Adrenal gland (tissue), 12 donors: ENCODE measurements around the gene DOCK1. TPM values are rescaled to one million over a fixed set of nuclear protein-coding genes. Genes with fewer than 3 reads are reported as not detected.

Source experiments
- DNase-seq, 7 donors: peaks; one replicate each; pipeline ENCODE4 v3.0.0-alpha.2; 2019 to 2020
- H3K27ac ChIP-seq, 5 donors: fragments of 200-600 bp; sonication (generic) in 4 of 5; 1 replicate in 3 of 5; 2 replicates in 2 of 5; pipeline versions ENCODE4 v1.5.1 to v1.8.0; 2016 to 2020; ENCODE audit warnings: mild to moderate bottlenecking in 1 of 5
- H3K27me3 ChIP-seq: fragments of 200-600 bp; 2 replicates; pipeline ENCODE4 v1.8.0; 2021
- H3K36me3 ChIP-seq, 2 donors: fragments of 200-600 bp; replicated peaks in 1 of 2; 1 replicate in 1 of 2; 2 replicates in 1 of 2; pipeline versions ENCODE4 v1.5.1 to v1.8.0; 2018 to 2022
- H3K4me1 ChIP-seq, 2 donors: fragments of 200-600 bp; replicated peaks in 1 of 2; 1 replicate in 1 of 2; 2 replicates in 1 of 2; pipeline versions ENCODE4 v1.5.1 to v1.8.0; 2018 to 2021
- H3K4me3 ChIP-seq, 4 donors: fragments of 200-600 bp; sonication (generic) in 3 of 4; one replicate each; pipeline ENCODE4 v1.5.1; 2016 to 2018
- H3K9me3 ChIP-seq, 3 donors: fragments of 200-600 bp; sonication (generic) in 1 of 3; replicated peaks in 1 of 3; 1 replicate in 2 of 3; 2 replicates in 1 of 3; pipeline versions ENCODE4 v1.5.1 to v1.8.0; 2016 to 2021
- POLR2A ChIP-seq, 2 donors: fragments of 450-650 bp; IDR thresholded peaks; one replicate each; pipeline ENCODE4 v1.6.1; 2017; ENCODE audit warnings: antibody characterized with exemption in 2 of 2, mild to moderate bottlenecking in 2 of 2, moderate library complexity in 1 of 2
- WGBS, 4 donors: extraction: QIAGEN DNeasy Blood & Tissue Kit in 2 of 4; methylation state at CpG; one replicate each; pipeline versions ENCODE4 v1.1.5 to v1.1.7; 2013 to 2017; 5-methylcytosine and 5-hydroxymethylcytosine counted together
- intact Hi-C, 2 donors: fragments of 100-400 bp; cut with DNase I; formaldehyde crosslinking; loops; one replicate each; pipeline versions ENCODE4 v1.14.1 to v1.15.0; 2022 to 2023
- polyA plus RNA-seq, 3 donors: library from polyadenylated mRNA; stranded (reverse); fragments of 200-250 nt in 2 of 3; fragments of 350-450 nt in 1 of 3; fragmentation: Illumina TruSeq in 1 of 3; extraction: RNeasy Lipid Tissue Mini Kit (QIAGEN cat#74804) in 1 of 3; gene quantifications; one replicate each; pipeline ENCODE4 v1.2.3, GENCODE V29; 2013 to 2014
- total RNA-seq, 9 donors: library from RNA; depleted of rRNA in 4 of 9; stranded (reverse); fragments of >200 nt in 4 of 9; fragments of 120-200 nt in 1 of 9; fragmentation: NEBNext Ultra II Directional in 1 of 9; extraction: Animal tissue kit (Norgen Biotek cat#: 25700) in 1 of 9; gene quantifications; one replicate each; pipeline versions ENCODE4 v1.1.0 to v1.2.4, GENCODE V29; 2013 to 2023
- TF ChIP-seq, protein P1 (sequence below), 6 experiments: fragments of 450-650 bp in 4 of 6; fragments of 200-600 bp in 2 of 6; sonication (generic) in 1 of 6; IDR thresholded peaks; 1 replicate in 5 of 6; 2 replicates in 1 of 6; pipeline versions ENCODE4 v1.5.1 to v1.8.0; 2016 to 2021; ENCODE audit warnings: antibody characterized with exemption in 6 of 6, mild to moderate bottlenecking in 2 of 6, moderate library complexity in 1 of 6
- donor health status: healthy with polysubstance abuse.
- donor health status: Bipolar disorder and iron deficiency.
- donor health status: DM: yes; HTN: yes; CAD: no.
- donor health status: DM: no; HTN: no; CAD: no.
- donor health status: DM: no; HTN: no; CAD: no.
- donor health status: DM: yes; HTN: yes; CAD: no.

The DOCK1 gene
- total and polyA plus RNA-seq, 12 donors, result 8.1 to 30.4 (median 21.6) TPM

DNA sequence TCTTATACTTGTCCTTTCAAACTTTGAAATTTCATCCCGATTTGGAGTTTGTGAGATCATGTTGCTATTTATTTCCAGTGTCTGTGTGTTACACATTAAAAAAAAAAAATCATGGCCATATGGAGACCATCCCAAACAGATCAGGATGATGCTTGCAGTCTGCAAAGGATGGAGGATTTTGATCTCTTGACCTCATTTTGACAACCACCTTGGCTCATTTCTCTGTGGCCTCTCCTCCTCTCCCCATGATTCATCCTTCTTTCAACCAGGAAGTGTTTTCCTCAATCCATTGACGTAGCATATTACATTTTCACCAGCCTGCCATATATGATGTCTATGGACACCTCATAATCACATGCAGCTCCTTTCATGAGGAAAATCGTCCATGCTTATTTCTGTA is 360.1 kb downstream of the DOCK1 start:
- H3K4me1 ChIP-seq, result no peaks in the 10 kb centered on the region
- no peak overlapping the region for H3K4me3 ChIP-seq
- intact Hi-C loops, result no loop called here
- H3K36me3 ChIP-seq, result no peaks in the 10 kb centered on the region
- no peaks in the 10 kb centered on the region for H3K27me3 ChIP-seq
- WGBS, 4 donors, result 85 to 88% (median 87%) methylated on average over 3 of the region's 3 CpGs
- TF ChIP-seq POLR2A (IDR thresholded peaks at IDR 0.05), result no peak
- TF ChIP-seq, protein P1, sequence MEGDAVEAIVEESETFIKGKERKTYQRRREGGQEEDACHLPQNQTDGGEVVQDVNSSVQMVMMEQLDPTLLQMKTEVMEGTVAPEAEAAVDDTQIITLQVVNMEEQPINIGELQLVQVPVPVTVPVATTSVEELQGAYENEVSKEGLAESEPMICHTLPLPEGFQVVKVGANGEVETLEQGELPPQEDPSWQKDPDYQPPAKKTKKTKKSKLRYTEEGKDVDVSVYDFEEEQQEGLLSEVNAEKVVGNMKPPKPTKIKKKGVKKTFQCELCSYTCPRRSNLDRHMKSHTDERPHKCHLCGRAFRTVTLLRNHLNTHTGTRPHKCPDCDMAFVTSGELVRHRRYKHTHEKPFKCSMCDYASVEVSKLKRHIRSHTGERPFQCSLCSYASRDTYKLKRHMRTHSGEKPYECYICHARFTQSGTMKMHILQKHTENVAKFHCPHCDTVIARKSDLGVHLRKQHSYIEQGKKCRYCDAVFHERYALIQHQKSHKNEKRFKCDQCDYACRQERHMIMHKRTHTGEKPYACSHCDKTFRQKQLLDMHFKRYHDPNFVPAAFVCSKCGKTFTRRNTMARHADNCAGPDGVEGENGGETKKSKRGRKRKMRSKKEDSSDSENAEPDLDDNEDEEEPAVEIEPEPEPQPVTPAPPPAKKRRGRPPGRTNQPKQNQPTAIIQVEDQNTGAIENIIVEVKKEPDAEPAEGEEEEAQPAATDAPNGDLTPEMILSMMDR (IDR thresholded peaks at IDR 0.05), result no peak
- H3K9me3 ChIP-seq, result no peaks in the 10 kb centered on the region
- no peak overlapping the region for H3K27ac ChIP-seq
- no peak for DNase-seq

DNA sequence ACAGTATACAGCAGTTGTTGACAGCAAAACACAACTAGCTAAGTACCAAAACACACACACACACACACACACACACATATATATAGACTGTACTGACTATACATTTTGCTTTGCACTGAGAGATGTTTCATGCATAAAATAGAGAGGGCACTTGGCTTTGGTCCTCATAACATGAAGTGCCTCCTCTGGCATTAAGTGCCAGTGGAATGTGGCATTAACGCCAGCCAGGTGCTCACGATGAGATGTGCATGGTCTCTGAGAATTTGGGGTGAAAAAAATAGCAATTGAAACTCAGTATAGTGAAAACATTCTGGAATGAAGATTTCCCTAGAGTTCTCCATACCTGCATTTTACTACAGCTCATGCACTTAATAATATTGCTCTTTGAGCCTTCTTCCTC is 361.2 kb downstream of the DOCK1 start:
- 91 to 100% (median 97%) methylated on average over 2 of the region's 2 CpGs for WGBS, 4 donors
- no peak for DNase-seq

DNA sequence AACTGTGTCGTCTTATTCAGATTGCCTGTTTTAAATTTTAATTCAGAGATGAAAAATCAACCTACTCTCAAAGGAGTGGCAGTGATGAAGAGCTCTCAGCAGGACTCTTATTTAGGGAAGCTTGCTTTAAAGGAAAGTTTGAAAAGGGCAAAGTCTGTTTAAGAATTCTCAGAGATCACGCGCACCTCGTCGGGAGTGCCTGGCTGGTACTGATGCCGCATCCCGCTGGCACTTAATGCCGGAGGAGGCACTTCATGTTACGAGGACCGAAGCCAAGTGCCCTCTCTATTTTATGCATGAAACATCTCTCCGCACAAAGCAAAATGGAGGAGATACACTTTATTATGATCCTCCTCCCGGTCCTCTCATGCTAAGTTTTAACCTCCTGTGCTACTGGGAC is 362.2 kb downstream of the DOCK1 start:
- Histone ChIP-seq H3K27ac (no peak overlapping the region), H3K9me3 (no peaks in the 10 kb centered on the region), H3K4me3 (no peak overlapping the region), H3K4me1 (no peaks in the 10 kb centered on the region), H3K36me3 (no peaks in the 10 kb centered on the region), H3K27me3 (no peaks in the 10 kb centered on the region)
- intact Hi-C loops, result no loop called here
- WGBS, 4 donors, result 92 to 96% (median 96%) methylated on average over 12 of the region's 12 CpGs
- no peak for DNase-seq
- TF ChIP-seq, protein P1 (IDR thresholded peaks at IDR 0.05), result no peak
- no peak for TF ChIP-seq POLR2A (IDR thresholded peaks at IDR 0.05)

More for the DNA sequence above, 361.2 kb downstream of the DOCK1 start:
- no peaks in the 10 kb centered on the region for H3K27me3 ChIP-seq
- H3K4me1 ChIP-seq, result no peaks in the 10 kb centered on the region
- no peak overlapping the region for H3K27ac ChIP-seq
- no peak overlapping the region for H3K4me3 ChIP-seq
- no peaks in the 10 kb centered on the region for H3K9me3 ChIP-seq
- no peak for TF ChIP-seq POLR2A (IDR thresholded peaks at IDR 0.05)
- TF ChIP-seq, protein P1 (IDR thresholded peaks at IDR 0.05), result no peak
- intact Hi-C loops, result no loop called here
- no peaks in the 10 kb centered on the region for H3K36me3 ChIP-seq

DNA sequence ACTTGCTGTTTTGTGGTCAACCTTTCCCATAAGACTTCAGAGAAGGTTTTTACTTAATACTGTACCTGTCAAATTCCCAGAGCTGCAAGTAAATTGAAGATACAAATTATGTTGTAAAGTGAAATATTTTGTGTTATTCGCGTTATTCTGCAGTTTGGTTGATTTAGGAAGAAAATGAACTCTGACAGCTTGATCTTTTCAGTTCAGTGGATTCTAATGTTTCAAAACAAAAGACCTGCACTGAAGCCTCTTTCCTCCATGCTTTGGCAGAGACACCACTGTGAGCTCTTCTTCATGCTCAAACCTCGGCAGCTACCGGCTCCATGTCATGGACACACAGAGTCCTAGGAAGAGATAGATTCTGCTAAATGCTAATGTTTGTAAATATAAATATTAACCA is 366.8 kb downstream of the DOCK1 start:
- no peak for DNase-seq
- H3K4me3 ChIP-seq, result no peak overlapping the region
- H3K9me3 ChIP-seq, result no peaks in the 10 kb centered on the region
- no peak for TF ChIP-seq POLR2A (IDR thresholded peaks at IDR 0.05)
- TF ChIP-seq, protein P1 (IDR thresholded peaks at IDR 0.05), result no peak
- H3K27me3 ChIP-seq, result no peaks in the 10 kb centered on the region
- no peaks in the 10 kb centered on the region for H3K36me3 ChIP-seq
- H3K27ac ChIP-seq, result no peak overlapping the region
- intact Hi-C loops, result no loop called here
- H3K4me1 ChIP-seq, result no peaks in the 10 kb centered on the region
- WGBS, 4 donors, result 96 to 98% (median 97%) methylated on average over 4 of the region's 4 CpGs
